ENCODE measurements around the gene ERICH6B.

ERICH6B gene

DNA sequence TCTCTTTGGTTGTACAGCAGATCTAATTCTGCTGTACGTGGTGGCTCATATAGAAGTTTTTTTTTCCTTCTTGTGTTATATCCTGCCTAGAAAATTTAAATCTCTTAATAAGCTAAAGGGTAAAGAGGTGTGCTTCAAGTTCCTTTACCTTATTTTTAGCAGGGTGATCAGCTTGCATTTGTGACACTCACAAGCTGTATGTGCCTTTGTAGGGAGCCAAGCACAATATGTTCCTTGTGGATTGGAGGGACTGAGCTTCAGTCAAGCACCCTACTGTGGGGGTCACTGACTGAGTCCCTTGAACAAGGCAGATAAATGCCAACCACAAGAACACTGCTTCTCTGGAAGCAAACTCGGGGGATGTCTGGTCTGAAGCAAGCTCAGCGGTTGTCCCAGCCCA is 12.6 kb upstream of the ERICH6B start:
- no peak overlapping the region for H3K4me3 ChIP-seq (ENCODE audit: low read length in 2 of 2)
- no peaks in the 10 kb centered on the region for H3K36me3 ChIP-seq (replicated peaks in 1 of 2; ENCODE audit: control insufficient read depth in 2 of 2, insufficient read depth in 2 of 2, low read length in 2 of 2)
- H3K14ac ChIP-seq (ENCODE audit: low read length): no peak overlapping the region
- H3K4ac ChIP-seq (ENCODE audit: low read length): no peak overlapping the region
- no peak overlapping the region for H2BK15ac ChIP-seq (ENCODE audit: low read length)
- no peak overlapping the region for H3K4me2 ChIP-seq (ENCODE audit: insufficient read depth, low read length, poor library complexity, severe bottlenecking)
- no peaks in the 10 kb centered on the region for H3K79me1 ChIP-seq (ENCODE audit: low read depth, low read length)
- H3K27ac ChIP-seq (replicated peaks; ENCODE audit: low read length): no peak overlapping the region
- no peak overlapping the region for H2BK120ac ChIP-seq (ENCODE audit: low read depth, low read length)
- no peaks in the 10 kb centered on the region for H3K9me3 ChIP-seq (replicated peaks in 1 of 2; ENCODE audit: control insufficient read depth in 2 of 2, insufficient read depth in 1 of 2, low read depth in 1 of 2, low read length in 2 of 2)
- H4K8ac ChIP-seq (ENCODE audit: low read depth, low read length): no peak overlapping the region
- no peak overlapping the region for H2BK12ac ChIP-seq (ENCODE audit: low read length)
- no peak overlapping the region for H4K91ac ChIP-seq (ENCODE audit: low read depth, low read length, poor library complexity)
- no peak overlapping the region for H2AK5ac ChIP-seq (ENCODE audit: low read depth, low read length)
- no CpG with 5 or more reads among the region's 3 CpGs for WGBS, 2 donors (ENCODE audit: extremely low coverage in 2 of 2, insufficient read length in 2 of 2, insufficient replicate concordance in 1 of 2)
- H3K4me1 ChIP-seq (ENCODE audit: control insufficient read depth in 2 of 2, insufficient read depth in 1 of 2, low read depth in 1 of 2, low read length in 2 of 2): peaks cover 2 to 6% of the 10 kb centered on the region in 2 donors
- no peak overlapping the region for H3K23ac ChIP-seq (ENCODE audit: low read depth, low read length, poor library complexity)
- H3K27me3 ChIP-seq (ENCODE audit: control insufficient read depth in 3 of 3, insufficient read depth in 3 of 3, low read depth in 1 of 3, low read length in 3 of 3): peaks cover 0 to 4% (median 0%) of the 10 kb centered on the region in 3 experiments
- no peak for DNase-seq (ENCODE audit: low spot score)
- no peak overlapping the region for H2AFZ ChIP-seq (ENCODE audit: low read length)
- no peak overlapping the region for H3K18ac ChIP-seq (ENCODE audit: low read length)
- no peak overlapping the region for H3K9ac ChIP-seq (ENCODE audit: low read depth, low read length, poor library complexity)
- H2BK5ac ChIP-seq (ENCODE audit: low read length): no peak overlapping the region

DNA sequence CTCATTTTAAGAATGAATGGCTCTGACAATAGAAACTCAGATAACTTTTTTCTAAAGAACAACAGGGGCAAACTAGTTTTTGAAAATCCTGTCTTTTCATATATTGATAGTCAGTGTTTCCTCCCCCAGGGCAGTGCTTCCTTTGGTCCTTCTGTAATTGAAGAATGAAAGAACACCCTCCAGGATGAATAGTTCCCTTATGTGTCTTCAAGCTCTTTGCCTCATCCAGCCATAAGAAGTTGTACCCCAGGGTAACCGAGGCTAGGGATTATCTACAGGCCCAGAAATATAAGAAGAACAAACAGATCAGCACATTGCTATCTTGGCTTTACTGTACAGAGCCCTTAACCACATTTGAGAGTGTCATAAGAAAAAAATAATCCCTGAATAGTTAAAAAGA is 12.1 kb upstream of the ERICH6B start:
- Histone ChIP-seq H3K23ac (ENCODE audit: low read depth, low read length, poor library complexity) (no peak overlapping the region), H2BK5ac (ENCODE audit: low read length) (no peak overlapping the region), H2BK120ac (ENCODE audit: low read depth, low read length) (no peak overlapping the region), H3K9ac (ENCODE audit: low read depth, low read length, poor library complexity) (no peak overlapping the region), H3K36me3 (replicated peaks in 1 of 2; ENCODE audit: control insufficient read depth in 2 of 2, insufficient read depth in 2 of 2, low read length in 2 of 2) (no peaks in the 10 kb centered on the region), H3K79me1 (ENCODE audit: low read depth, low read length) (no peaks in the 10 kb centered on the region), H4K91ac (ENCODE audit: low read depth, low read length, poor library complexity) (no peak overlapping the region), H2AK5ac (ENCODE audit: low read depth, low read length) (no peak overlapping the region), H3K27ac (replicated peaks; ENCODE audit: low read length) (no peak overlapping the region), H2BK12ac (ENCODE audit: low read length) (no peak overlapping the region), H3K4ac (ENCODE audit: low read length) (no peak overlapping the region), H2BK15ac (ENCODE audit: low read length) (no peak overlapping the region), H3K4me2 (ENCODE audit: insufficient read depth, low read length, poor library complexity, severe bottlenecking) (no peak overlapping the region), H3K4me1 (ENCODE audit: control insufficient read depth in 2 of 2, insufficient read depth in 1 of 2, low read depth in 1 of 2, low read length in 2 of 2) (peaks cover 2 to 6% of the 10 kb centered on the region in 2 donors), H3K18ac (ENCODE audit: low read length) (no peak overlapping the region), H3K27me3 (ENCODE audit: control insufficient read depth in 3 of 3, insufficient read depth in 3 of 3, low read depth in 1 of 3, low read length in 3 of 3) (peaks cover 0 to 4% (median 0%) of the 10 kb centered on the region in 3 experiments), H4K8ac (ENCODE audit: low read depth, low read length) (no peak overlapping the region), H2AFZ (ENCODE audit: low read length) (no peak overlapping the region), H3K14ac (ENCODE audit: low read length) (no peak overlapping the region), H3K9me3 (replicated peaks in 1 of 2; ENCODE audit: control insufficient read depth in 2 of 2, insufficient read depth in 1 of 2, low read depth in 1 of 2, low read length in 2 of 2) (no peaks in the 10 kb centered on the region), H3K4me3 (ENCODE audit: low read length in 2 of 2) (no peak overlapping the region)
- no CpG with 5 or more reads among the region's 1 CpG for WGBS, 2 donors (ENCODE audit: extremely low coverage in 2 of 2, insufficient read length in 2 of 2, insufficient replicate concordance in 1 of 2)
- no peak for DNase-seq (ENCODE audit: low spot score)

DNA sequence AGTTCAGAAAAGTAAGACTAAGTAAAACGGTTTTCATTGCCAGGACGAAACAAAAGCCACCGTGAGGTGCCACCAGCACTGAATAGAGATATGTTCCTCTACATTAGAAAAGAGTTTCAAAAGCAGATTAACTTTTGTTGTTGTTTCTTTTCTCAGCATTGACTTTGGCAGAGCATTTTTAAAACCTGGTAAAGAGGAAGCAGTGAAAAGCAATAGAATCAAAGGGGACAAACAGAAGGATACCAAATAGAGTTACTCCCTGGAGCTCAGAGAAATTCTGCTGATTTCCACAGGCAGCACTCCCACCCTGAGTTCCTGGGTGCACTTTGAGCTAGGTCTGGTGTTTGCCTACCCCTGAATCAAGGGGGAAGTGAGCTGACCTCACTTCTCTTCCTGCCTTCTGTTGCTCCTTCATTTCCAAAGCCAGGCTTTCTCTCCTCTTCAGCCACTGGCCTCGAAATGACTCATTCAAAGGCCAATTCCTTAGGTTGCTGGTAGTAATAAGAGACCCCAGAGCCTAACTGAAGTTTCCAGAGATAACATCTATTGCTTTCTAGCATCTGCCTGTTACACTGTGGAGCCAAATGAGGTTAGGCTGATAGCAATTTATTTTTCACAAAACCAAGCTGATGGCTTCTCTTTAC is 11.3 kb upstream of the ERICH6B start:
- peaks cover 0 to 4% (median 0%) of the 10 kb centered on the region in 3 experiments for H3K27me3 ChIP-seq (ENCODE audit: control insufficient read depth in 3 of 3, insufficient read depth in 3 of 3, low read depth in 1 of 3, low read length in 3 of 3)
- DNase-seq (ENCODE audit: low spot score): no peak
- no CpG with 5 or more reads among the region's 4 CpGs for WGBS, 2 donors (ENCODE audit: extremely low coverage in 2 of 2, insufficient read length in 2 of 2, insufficient replicate concordance in 1 of 2)

DNA sequence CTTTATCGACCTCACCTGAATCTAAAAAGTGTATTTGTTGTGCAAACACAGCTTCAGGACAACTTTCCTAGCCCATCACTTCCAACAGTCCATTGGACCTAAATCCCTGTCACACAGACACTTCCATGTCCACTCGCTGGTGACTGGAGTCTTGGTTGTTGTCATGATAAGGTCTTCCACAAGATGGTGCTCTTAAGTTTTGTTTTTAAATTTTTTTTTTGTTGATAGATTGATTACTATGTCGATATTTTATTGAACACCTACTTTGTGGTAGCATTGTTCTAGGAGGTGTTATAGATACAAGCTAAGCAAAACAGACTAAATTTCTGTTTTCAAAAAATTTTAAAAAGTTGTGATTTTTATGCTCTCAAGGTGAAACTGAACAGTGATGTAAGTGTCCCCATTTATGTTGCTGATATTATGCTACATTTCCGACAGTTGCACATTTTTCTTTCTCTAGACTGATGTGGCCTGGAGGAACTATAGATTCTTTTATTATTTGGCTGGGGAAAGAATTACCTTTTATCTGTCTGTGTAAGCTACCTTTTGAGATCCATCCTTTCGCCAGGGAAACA is 8.1 kb upstream of the ERICH6B start:
- Histone ChIP-seq H3K27ac (replicated peaks; ENCODE audit: low read length) (no peak overlapping the region), H3K4ac (ENCODE audit: low read length) (no peak overlapping the region), H3K36me3 (replicated peaks in 1 of 2; ENCODE audit: control insufficient read depth in 2 of 2, insufficient read depth in 2 of 2, low read length in 2 of 2) (no peaks in the 10 kb centered on the region), H3K4me3 (ENCODE audit: low read length in 2 of 2) (no peak overlapping the region), H2AFZ (ENCODE audit: low read length) (no peak overlapping the region), H4K91ac (ENCODE audit: low read depth, low read length, poor library complexity) (no peak overlapping the region), H3K23ac (ENCODE audit: low read depth, low read length, poor library complexity) (no peak overlapping the region), H3K14ac (ENCODE audit: low read length) (no peak overlapping the region), H3K79me1 (ENCODE audit: low read depth, low read length) (no peaks in the 10 kb centered on the region), H2BK12ac (ENCODE audit: low read length) (no peak overlapping the region), H3K27me3 (ENCODE audit: control insufficient read depth in 3 of 3, insufficient read depth in 3 of 3, low read depth in 1 of 3, low read length in 3 of 3) (peaks cover 0 to 2% (median 0%) of the 10 kb centered on the region in 3 experiments), H3K4me2 (ENCODE audit: insufficient read depth, low read length, poor library complexity, severe bottlenecking) (no peak overlapping the region), H3K18ac (ENCODE audit: low read length) (no peak overlapping the region), H2BK15ac (ENCODE audit: low read length) (no peak overlapping the region), H3K9ac (ENCODE audit: low read depth, low read length, poor library complexity) (no peak overlapping the region), H4K8ac (ENCODE audit: low read depth, low read length) (no peak overlapping the region), H2BK5ac (ENCODE audit: low read length) (no peak overlapping the region), H3K4me1 (ENCODE audit: control insufficient read depth in 2 of 2, insufficient read depth in 1 of 2, low read depth in 1 of 2, low read length in 2 of 2) (peaks cover 2 to 10% of the 10 kb centered on the region in 2 donors), H3K9me3 (replicated peaks in 1 of 2; ENCODE audit: control insufficient read depth in 2 of 2, insufficient read depth in 1 of 2, low read depth in 1 of 2, low read length in 2 of 2) (no peaks in the 10 kb centered on the region), H2AK5ac (ENCODE audit: low read depth, low read length) (no peak overlapping the region), H2BK120ac (ENCODE audit: low read depth, low read length) (no peak overlapping the region)
- no CpG with 5 or more reads among the region's 5 CpGs for WGBS, 2 donors (ENCODE audit: extremely low coverage in 2 of 2, insufficient read length in 2 of 2, insufficient replicate concordance in 1 of 2)
- no peak for DNase-seq (ENCODE audit: low spot score)

More for the DNA sequence above, 11.3 kb upstream of the ERICH6B start:
- Histone ChIP-seq H2BK15ac (ENCODE audit: low read length) (no peak overlapping the region), H3K9ac (ENCODE audit: low read depth, low read length, poor library complexity) (no peak overlapping the region), H3K27ac (replicated peaks; ENCODE audit: low read length) (no peak overlapping the region), H2BK12ac (ENCODE audit: low read length) (no peak overlapping the region), H3K4me3 (ENCODE audit: low read length in 2 of 2) (no peak overlapping the region), H3K4me1 (ENCODE audit: control insufficient read depth in 2 of 2, insufficient read depth in 1 of 2, low read depth in 1 of 2, low read length in 2 of 2) (peaks cover 2 to 9% of the 10 kb centered on the region in 2 donors), H3K4ac (ENCODE audit: low read length) (no peak overlapping the region), H3K14ac (ENCODE audit: low read length) (no peak overlapping the region), H3K23ac (ENCODE audit: low read depth, low read length, poor library complexity) (no peak overlapping the region), H4K91ac (ENCODE audit: low read depth, low read length, poor library complexity) (no peak overlapping the region), H3K79me1 (ENCODE audit: low read depth, low read length) (no peaks in the 10 kb centered on the region), H2BK120ac (ENCODE audit: low read depth, low read length) (no peak overlapping the region), H3K36me3 (replicated peaks in 1 of 2; ENCODE audit: control insufficient read depth in 2 of 2, insufficient read depth in 2 of 2, low read length in 2 of 2) (no peaks in the 10 kb centered on the region), H3K18ac (ENCODE audit: low read length) (no peak overlapping the region), H2BK5ac (ENCODE audit: low read length) (no peak overlapping the region), H4K8ac (ENCODE audit: low read depth, low read length) (no peak overlapping the region), H2AK5ac (ENCODE audit: low read depth, low read length) (no peak overlapping the region), H3K4me2 (ENCODE audit: insufficient read depth, low read length, poor library complexity, severe bottlenecking) (no peak overlapping the region), H2AFZ (ENCODE audit: low read length) (no peak overlapping the region), H3K9me3 (replicated peaks in 1 of 2; ENCODE audit: control insufficient read depth in 2 of 2, insufficient read depth in 1 of 2, low read depth in 1 of 2, low read length in 2 of 2) (no peaks in the 10 kb centered on the region)
